ENCODE results near the gene OPN1MW.
"Not testable (repeated sequence)": the region's sequence is repeated elsewhere in the genome, so short reads cannot be mapped to it uniquely, and the experiment has no call there.

GRCh38 chrX:154196466-154196865, 14.1 kb downstream of the OPN1MW start:
- TF ChIP-seq, protein P1, sequence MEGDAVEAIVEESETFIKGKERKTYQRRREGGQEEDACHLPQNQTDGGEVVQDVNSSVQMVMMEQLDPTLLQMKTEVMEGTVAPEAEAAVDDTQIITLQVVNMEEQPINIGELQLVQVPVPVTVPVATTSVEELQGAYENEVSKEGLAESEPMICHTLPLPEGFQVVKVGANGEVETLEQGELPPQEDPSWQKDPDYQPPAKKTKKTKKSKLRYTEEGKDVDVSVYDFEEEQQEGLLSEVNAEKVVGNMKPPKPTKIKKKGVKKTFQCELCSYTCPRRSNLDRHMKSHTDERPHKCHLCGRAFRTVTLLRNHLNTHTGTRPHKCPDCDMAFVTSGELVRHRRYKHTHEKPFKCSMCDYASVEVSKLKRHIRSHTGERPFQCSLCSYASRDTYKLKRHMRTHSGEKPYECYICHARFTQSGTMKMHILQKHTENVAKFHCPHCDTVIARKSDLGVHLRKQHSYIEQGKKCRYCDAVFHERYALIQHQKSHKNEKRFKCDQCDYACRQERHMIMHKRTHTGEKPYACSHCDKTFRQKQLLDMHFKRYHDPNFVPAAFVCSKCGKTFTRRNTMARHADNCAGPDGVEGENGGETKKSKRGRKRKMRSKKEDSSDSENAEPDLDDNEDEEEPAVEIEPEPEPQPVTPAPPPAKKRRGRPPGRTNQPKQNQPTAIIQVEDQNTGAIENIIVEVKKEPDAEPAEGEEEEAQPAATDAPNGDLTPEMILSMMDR (IDR thresholded peaks at IDR 0.05), result not testable (repeated sequence)
- TF ChIP-seq POLR2A (IDR thresholded peaks at IDR 0.05), result not testable (repeated sequence)
